Measurements from ENCODE around the gene CDYL2. TPM values are rescaled to one million over a fixed set of nuclear protein-coding genes. Genes with fewer than 3 reads are reported as not detected.

The CDYL2 gene
- total RNA-seq, 1 donor from 2014 or later = 4.5 TPM

- no peak for DNase-seq (ENCODE audit: low read depth, low spot score)
- Mint-ChIP-seq H3K4me3 (no peak overlapping the region), H3K9me3 (peaks cover 7% of the 10 kb centered on the region), H3K27ac (ENCODE audit: unreplicated experiment) (no peak overlapping the region), H3K36me3 (ENCODE audit: low read depth) (peaks cover 8% of the 10 kb centered on the region), H3K4me1 (peaks cover 8% of the 10 kb centered on the region), H3K27me3 (ENCODE audit: low read depth) (no peaks in the 10 kb centered on the region)
- TF ChIP-seq, protein P1, sequence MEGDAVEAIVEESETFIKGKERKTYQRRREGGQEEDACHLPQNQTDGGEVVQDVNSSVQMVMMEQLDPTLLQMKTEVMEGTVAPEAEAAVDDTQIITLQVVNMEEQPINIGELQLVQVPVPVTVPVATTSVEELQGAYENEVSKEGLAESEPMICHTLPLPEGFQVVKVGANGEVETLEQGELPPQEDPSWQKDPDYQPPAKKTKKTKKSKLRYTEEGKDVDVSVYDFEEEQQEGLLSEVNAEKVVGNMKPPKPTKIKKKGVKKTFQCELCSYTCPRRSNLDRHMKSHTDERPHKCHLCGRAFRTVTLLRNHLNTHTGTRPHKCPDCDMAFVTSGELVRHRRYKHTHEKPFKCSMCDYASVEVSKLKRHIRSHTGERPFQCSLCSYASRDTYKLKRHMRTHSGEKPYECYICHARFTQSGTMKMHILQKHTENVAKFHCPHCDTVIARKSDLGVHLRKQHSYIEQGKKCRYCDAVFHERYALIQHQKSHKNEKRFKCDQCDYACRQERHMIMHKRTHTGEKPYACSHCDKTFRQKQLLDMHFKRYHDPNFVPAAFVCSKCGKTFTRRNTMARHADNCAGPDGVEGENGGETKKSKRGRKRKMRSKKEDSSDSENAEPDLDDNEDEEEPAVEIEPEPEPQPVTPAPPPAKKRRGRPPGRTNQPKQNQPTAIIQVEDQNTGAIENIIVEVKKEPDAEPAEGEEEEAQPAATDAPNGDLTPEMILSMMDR (conservative IDR thresholded peaks at IDR 0.05) = no peak
Observed at GRCh38 chr16:80608946-80609345, 195.5 kb downstream of the CDYL2 start.

DNA sequence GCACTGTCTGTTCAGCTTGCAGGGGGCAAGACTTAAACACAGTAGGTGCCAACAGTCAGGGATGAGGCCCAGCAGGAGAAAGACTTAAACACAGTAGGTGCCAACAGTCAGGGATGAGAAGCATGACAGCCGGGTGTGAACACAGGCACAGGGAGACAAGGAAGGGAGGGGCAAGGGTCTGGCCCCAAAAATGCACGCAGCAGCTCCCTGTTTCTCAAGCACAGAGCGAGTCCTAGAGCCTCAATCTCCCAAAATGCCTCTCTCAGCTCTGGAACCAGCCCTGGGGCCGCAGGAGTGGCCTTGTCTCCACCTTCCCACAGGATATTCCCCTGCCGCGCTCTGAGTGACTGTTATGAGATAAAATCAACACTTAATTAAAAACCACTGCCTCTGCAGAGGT lies 197.2 kb downstream of the CDYL2 start:
- TF ChIP-seq, protein P1 (conservative IDR thresholded peaks at IDR 0.05) = no peak
- peaks cover 7% of the 10 kb centered on the region for H3K9me3 Mint-ChIP-seq
- H3K27me3 Mint-ChIP-seq (ENCODE audit: low read depth) = no peaks in the 10 kb centered on the region
- peaks cover 8% of the 10 kb centered on the region for H3K4me1 Mint-ChIP-seq
- no peak for DNase-seq (ENCODE audit: low read depth, low spot score)
- no peak overlapping the region for H3K4me3 Mint-ChIP-seq
- H3K36me3 Mint-ChIP-seq (ENCODE audit: low read depth) = peaks cover 8% of the 10 kb centered on the region
- H3K27ac Mint-ChIP-seq (ENCODE audit: unreplicated experiment) = no peak overlapping the region

DNA sequence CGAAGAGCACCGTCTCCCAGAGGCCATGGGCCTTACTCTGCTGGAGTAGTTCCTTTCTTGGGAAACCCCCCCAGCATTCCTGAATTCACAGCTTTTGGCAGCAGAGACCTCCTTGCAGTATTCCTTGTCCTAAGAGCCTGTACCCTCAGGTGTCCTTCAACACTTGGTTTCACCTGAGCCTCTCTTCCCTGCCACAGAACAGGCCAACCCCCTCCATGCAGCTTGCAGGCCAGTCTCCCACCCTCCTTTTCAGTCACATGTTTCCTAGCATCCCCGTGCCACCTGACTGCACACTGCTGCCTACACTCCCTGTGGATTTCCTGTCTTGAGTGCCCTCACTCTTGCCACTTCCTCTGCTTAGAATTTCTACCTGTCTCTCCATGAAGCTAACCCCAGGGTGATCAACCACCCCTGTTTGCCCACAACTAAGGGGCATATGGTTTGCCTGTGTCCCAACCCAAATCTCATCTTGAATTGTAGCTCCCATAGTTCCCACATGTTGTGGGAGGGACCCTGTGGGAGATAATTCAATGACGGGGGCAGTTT lies 198.1 kb downstream of the CDYL2 start:
- DNase-seq (ENCODE audit: low read depth, low spot score) = no peak
- peaks cover 7% of the 10 kb centered on the region for H3K9me3 Mint-ChIP-seq
- peaks cover 8% of the 10 kb centered on the region for H3K4me1 Mint-ChIP-seq
- H3K36me3 Mint-ChIP-seq (ENCODE audit: low read depth) = peaks cover 8% of the 10 kb centered on the region
- no peaks in the 10 kb centered on the region for H3K27me3 Mint-ChIP-seq (ENCODE audit: low read depth)
- TF ChIP-seq, protein P1 (conservative IDR thresholded peaks at IDR 0.05) = no peak
- H3K4me3 Mint-ChIP-seq = no peak overlapping the region
- H3K27ac Mint-ChIP-seq (ENCODE audit: unreplicated experiment) = no peak overlapping the region

- Mint-ChIP-seq H3K36me3 (ENCODE audit: low read depth) (peaks cover 8% of the 10 kb centered on the region), H3K9me3 (peaks cover 7% of the 10 kb centered on the region), H3K27me3 (ENCODE audit: low read depth) (no peaks in the 10 kb centered on the region), H3K27ac (ENCODE audit: unreplicated experiment) (no peak overlapping the region), H3K4me1 (peaks cover 1% of the 10 kb centered on the region), H3K4me3 (no peak overlapping the region)
- DNase-seq (ENCODE audit: low read depth, low spot score) = no peak
- TF ChIP-seq, protein P1 (conservative IDR thresholded peaks at IDR 0.05) = no peak
Observed at GRCh38 chr16:80604600-80605355, 199.6 kb downstream of the CDYL2 start.

- Mint-ChIP-seq H3K27ac (ENCODE audit: unreplicated experiment) (no peak overlapping the region), H3K4me1 (no peaks in the 10 kb centered on the region), H3K4me3 (no peak overlapping the region), H3K27me3 (ENCODE audit: low read depth) (peaks cover 3% of the 10 kb centered on the region), H3K9me3 (peaks cover 7% of the 10 kb centered on the region), H3K36me3 (ENCODE audit: low read depth) (peaks cover 6% of the 10 kb centered on the region)
- no peak for DNase-seq (ENCODE audit: low read depth, low spot score)
- TF ChIP-seq, protein P1 (conservative IDR thresholded peaks at IDR 0.05) = no peak
Observed at GRCh38 chr16:80602894-80603293, 201.5 kb downstream of the CDYL2 start.

Data from neural crest cell (in vitro differentiated cells).